ENCODE results near the gene ZMIZ1.

The ZMIZ1 gene

DNA sequence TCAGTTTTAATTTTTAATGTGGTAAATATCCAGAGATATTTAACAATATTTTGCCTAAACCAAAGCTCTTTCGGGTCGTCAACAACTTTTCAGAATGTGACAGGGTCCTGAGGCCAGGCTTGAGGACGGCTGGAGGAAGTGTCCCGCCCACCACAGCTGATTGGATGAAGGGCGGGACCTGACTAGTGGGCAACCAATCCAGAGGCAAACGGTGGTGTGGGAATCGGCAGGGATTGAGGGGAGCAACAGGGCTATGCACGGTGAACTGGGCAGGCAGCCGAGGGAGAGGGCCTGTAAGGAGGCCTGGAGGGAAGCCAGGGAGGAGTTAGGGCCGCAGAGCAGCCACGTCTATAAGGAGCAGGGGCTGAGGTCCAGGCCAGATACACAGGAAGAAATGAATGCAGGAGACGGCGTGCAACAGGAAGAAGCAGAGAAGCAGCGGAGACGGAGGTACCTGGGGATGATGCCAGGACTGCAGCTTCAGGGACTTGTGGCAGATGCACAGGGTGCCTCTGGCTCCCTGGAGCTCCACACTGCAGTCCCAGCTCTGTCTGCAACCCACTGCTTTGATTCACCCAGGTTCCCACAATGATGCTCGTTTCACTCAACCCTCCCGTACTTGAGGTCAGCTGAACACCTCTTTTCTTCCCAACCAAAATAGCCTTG lies 46.1 kb upstream of the ZMIZ1 start:
- no peaks in the 10 kb centered on the region; the same call in 1 of the 2 replicates for H3K9me3 ChIP-seq (ENCODE audit: insufficient read depth, low read length)
- no peak overlapping the region for H3K9ac ChIP-seq (ENCODE audit: insufficient read length, low read depth)
- peak; percentile 11 for DNase-seq (ENCODE audit: low read depth, low spot score)
- no peaks in the 10 kb centered on the region for H3K27me3 ChIP-seq (ENCODE audit: insufficient read depth, insufficient read length)
- H3K36me3 ChIP-seq (ENCODE audit: insufficient read depth, insufficient read length, low read length): no peaks in the 10 kb centered on the region
- peaks cover 13% of the 10 kb centered on the region for H3K4me1 ChIP-seq (ENCODE audit: insufficient read depth, insufficient read length)
- no peak overlapping the region for H3K4me3 ChIP-seq (ENCODE audit: insufficient read length, low read depth)
- TF ChIP-seq YY1 (IDR thresholded peaks at IDR 0.05; ENCODE audit: insufficient read depth, insufficient read length): no peak
- no peak for TF ChIP-seq SUZ12 (IDR thresholded peaks at IDR 0.05; ENCODE audit: extremely low read depth, insufficient read depth, insufficient read length)
- TF ChIP-seq ZNF274 (IDR thresholded peaks at IDR 0.05; ENCODE audit: low read depth, low read length): no peak

DNA sequence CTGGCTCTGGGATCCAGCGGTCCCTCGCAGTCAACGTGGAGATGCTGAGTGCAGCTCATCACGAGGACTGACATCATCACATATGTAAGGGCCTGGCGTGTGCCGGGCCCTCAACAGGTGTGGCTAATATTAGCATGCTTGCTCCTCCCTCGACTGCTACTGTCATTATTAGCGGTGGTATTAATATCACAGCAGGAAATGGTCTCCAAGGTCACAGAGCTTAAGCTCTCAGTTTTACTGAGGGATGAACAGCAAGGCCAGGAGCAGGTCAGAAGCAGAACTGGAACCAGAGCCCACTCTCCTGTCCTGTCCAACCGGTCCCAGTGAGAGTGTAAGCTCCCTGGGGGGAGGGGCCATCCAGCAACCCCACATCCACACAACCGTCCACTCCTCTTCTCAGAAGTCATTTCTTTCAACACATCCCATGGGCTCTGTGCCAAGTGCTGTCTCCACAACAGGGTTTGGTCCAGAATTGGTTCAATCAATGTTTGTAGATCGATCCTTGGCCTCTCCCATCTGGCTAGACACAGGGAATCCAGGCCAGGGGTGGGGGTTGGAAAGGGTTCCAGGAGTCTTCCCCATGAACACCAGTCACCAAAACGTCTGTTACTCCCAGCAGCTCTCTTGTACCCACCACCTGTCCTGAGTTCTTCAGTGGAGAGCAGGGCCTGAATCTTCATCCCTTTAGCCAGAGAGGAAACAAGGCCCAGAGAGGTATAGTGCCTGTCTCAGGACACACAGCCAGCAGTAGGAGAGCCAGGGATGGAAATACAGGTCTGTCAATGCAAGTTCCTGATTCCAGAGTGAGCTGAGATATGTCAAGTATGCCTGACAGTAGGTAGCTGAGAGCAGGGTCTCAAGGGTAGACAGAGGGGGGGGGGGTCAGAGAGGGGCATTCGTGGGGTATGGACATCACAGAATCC lies 45.3 kb upstream of the ZMIZ1 start:
- Histone ChIP-seq H3K4me3 (ENCODE audit: insufficient read length, low read depth) (no peak overlapping the region), H3K27me3 (ENCODE audit: insufficient read depth, insufficient read length) (no peaks in the 10 kb centered on the region), H3K9ac (ENCODE audit: insufficient read length, low read depth) (no peak overlapping the region), H3K9me3 (ENCODE audit: insufficient read depth, low read length) (no peaks in the 10 kb centered on the region; the same call in 1 of the 2 replicates), H3K4me1 (ENCODE audit: insufficient read depth, insufficient read length) (peaks cover 13% of the 10 kb centered on the region), H3K36me3 (ENCODE audit: insufficient read depth, insufficient read length, low read length) (no peaks in the 10 kb centered on the region)
- no peak for DNase-seq (ENCODE audit: low read depth, low spot score)
- TF ChIP-seq ZNF274 (IDR thresholded peaks at IDR 0.05; ENCODE audit: low read depth, low read length) (no peak), SUZ12 (IDR thresholded peaks at IDR 0.05; ENCODE audit: extremely low read depth, insufficient read depth, insufficient read length) (no peak), YY1 (IDR thresholded peaks at IDR 0.05; ENCODE audit: insufficient read depth, insufficient read length) (no peak)

DNA sequence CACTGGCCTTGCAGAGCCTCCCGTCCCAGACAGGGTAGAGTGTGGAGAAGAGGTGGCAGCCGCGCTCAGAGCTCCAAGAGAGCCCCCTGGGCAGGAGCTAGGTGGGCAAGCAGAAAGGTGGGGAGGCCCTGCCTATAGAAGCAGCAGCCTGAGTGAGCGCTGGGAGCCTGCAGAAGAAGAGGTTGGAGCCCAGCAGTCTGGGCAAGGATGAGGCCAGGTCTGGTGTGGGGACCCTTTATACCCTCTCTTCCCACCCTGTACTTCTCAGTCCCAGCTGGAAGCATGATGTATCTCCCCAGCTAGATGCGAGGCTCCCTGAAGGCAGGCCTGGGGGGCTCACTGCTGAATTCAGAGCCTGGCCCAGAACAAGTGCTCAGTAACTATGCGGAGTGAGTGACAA lies 44.5 kb upstream of the ZMIZ1 start:
- no peak overlapping the region for H3K4me3 ChIP-seq (ENCODE audit: insufficient read length, low read depth)
- no peaks in the 10 kb centered on the region for H3K36me3 ChIP-seq (ENCODE audit: insufficient read depth, insufficient read length, low read length)
- no peaks in the 10 kb centered on the region for H3K27me3 ChIP-seq (ENCODE audit: insufficient read depth, insufficient read length)
- TF ChIP-seq YY1 (IDR thresholded peaks at IDR 0.05; ENCODE audit: insufficient read depth, insufficient read length) (no peak), ZNF274 (IDR thresholded peaks at IDR 0.05; ENCODE audit: low read depth, low read length) (no peak), SUZ12 (IDR thresholded peaks at IDR 0.05; ENCODE audit: extremely low read depth, insufficient read depth, insufficient read length) (no peak)
- peaks cover 13% of the 10 kb centered on the region for H3K4me1 ChIP-seq (ENCODE audit: insufficient read depth, insufficient read length)
- no peaks in the 10 kb centered on the region; the same call in 1 of the 2 replicates for H3K9me3 ChIP-seq (ENCODE audit: insufficient read depth, low read length)
- H3K9ac ChIP-seq (ENCODE audit: insufficient read length, low read depth): no peak overlapping the region
- DNase-seq (ENCODE audit: low read depth, low spot score): no peak

DNA sequence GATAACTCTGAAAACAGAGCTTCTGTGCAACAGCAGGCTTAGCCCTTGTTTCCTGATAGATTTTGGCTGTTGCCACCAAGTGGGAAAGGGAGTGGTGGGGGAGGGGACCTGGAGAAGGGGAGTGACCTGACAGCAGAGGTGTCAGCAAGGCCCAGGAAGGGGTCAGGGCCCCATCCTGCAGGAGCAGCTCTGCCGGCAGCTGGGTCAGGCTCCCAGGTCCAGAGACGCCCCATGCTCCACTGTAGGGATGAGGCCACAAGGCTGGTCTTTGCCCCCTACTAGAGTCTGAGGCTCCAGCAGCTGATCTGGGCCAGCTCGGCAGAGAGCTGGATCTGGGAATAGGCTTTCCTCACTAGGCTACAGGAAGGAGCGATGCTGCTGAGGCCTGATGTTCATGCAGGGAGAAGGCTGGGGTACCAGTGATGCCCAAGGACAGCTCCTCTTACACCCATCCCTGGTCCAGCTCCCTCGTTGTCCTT lies 44.0 kb upstream of the ZMIZ1 start:
- Histone ChIP-seq H3K9ac (ENCODE audit: insufficient read length, low read depth) (peak overlapping the region; percentile 10), H3K9me3 (ENCODE audit: insufficient read depth, low read length) (no peaks in the 10 kb centered on the region; the same call in 1 of the 2 replicates), H3K36me3 (ENCODE audit: insufficient read depth, insufficient read length, low read length) (no peaks in the 10 kb centered on the region), H3K4me3 (ENCODE audit: insufficient read length, low read depth) (no peak overlapping the region), H3K27me3 (ENCODE audit: insufficient read depth, insufficient read length) (peaks cover 3% of the 10 kb centered on the region), H3K4me1 (ENCODE audit: insufficient read depth, insufficient read length) (peaks cover 13% of the 10 kb centered on the region)
- TF ChIP-seq ZNF274 (IDR thresholded peaks at IDR 0.05; ENCODE audit: low read depth, low read length) (no peak), SUZ12 (IDR thresholded peaks at IDR 0.05; ENCODE audit: extremely low read depth, insufficient read depth, insufficient read length) (no peak), YY1 (IDR thresholded peaks at IDR 0.05; ENCODE audit: insufficient read depth, insufficient read length) (no peak)
- DNase-seq (ENCODE audit: low read depth, low spot score): no peak

DNA sequence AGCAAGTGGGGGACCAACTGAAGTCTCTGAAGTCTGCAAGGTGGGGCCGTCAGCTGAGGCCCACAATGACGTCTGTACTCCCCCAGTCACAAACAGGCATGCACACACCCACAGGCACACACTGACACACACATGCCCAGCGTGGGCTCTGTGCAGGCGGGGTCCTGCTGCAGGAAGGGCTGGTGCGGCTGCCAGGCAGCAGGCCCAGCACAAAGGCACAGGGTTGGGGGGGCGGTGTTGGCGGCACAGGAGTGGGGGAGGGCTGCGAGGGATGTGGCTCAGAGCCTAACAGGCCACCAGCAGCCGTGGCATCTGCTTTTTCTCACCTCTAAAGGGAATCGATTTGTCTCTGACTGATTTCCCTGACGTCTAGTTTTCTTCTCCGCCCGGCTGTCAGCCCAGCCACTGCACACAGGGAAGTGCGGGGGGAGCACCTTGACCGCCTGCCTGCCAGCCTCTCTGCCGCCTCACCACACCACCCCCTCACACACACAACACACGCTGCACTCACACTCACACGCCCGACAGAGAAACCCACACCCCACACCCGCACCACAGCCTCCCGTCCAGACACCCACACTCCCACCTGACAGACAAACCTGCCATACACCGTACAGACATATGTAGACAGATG lies 43.5 kb upstream of the ZMIZ1 start:
- Histone ChIP-seq H3K9ac (ENCODE audit: insufficient read length, low read depth) (no peak overlapping the region), H3K4me1 (ENCODE audit: insufficient read depth, insufficient read length) (peaks cover 13% of the 10 kb centered on the region)
- no peak for DNase-seq (ENCODE audit: low read depth, low spot score)

DNA sequence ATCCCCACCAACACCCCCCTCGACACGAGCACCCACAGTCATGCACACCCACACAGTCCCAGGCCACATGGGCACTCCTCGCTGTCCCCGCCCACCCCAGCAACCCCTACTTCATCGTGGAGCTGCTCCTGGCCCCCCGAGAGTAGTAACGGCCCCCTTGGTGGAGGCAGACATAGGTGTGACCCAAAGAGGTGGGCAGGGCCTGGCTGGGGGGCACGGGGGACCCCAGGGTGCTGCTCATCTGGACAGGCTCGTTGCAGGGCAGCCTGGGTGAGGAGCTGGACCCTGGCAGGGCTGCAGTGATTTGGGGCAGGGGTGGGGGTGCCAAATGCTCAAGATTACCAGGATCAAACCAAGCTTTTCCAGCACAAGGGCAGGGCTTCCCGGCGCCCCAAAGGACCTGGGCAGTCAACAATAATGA lies 42.4 kb upstream of the ZMIZ1 start:
- Histone ChIP-seq H3K27me3 (ENCODE audit: insufficient read depth, insufficient read length) (peaks cover 12% of the 10 kb centered on the region), H3K9ac (ENCODE audit: insufficient read length, low read depth) (no peak overlapping the region), H3K4me1 (ENCODE audit: insufficient read depth, insufficient read length) (peaks cover 13% of the 10 kb centered on the region), H3K4me3 (ENCODE audit: insufficient read length, low read depth) (no peak overlapping the region), H3K36me3 (ENCODE audit: insufficient read depth, insufficient read length, low read length) (no peaks in the 10 kb centered on the region), H3K9me3 (ENCODE audit: insufficient read depth, low read length) (no peaks in the 10 kb centered on the region; the same call in 1 of the 2 replicates)
- TF ChIP-seq YY1 (IDR thresholded peaks at IDR 0.05; ENCODE audit: insufficient read depth, insufficient read length) (no peak), SUZ12 (IDR thresholded peaks at IDR 0.05; ENCODE audit: extremely low read depth, insufficient read depth, insufficient read length) (no peak), ZNF274 (IDR thresholded peaks at IDR 0.05; ENCODE audit: low read depth, low read length) (no peak)
- no peak for DNase-seq (ENCODE audit: low read depth, low spot score)

More for the DNA sequence above, 43.5 kb upstream of the ZMIZ1 start:
- TF ChIP-seq ZNF274 (IDR thresholded peaks at IDR 0.05; ENCODE audit: low read depth, low read length): no peak
- H3K36me3 ChIP-seq (ENCODE audit: insufficient read depth, insufficient read length, low read length): no peaks in the 10 kb centered on the region
- peaks cover 8% of the 10 kb centered on the region for H3K27me3 ChIP-seq (ENCODE audit: insufficient read depth, insufficient read length)
- no peaks in the 10 kb centered on the region; the same call in 1 of the 2 replicates for H3K9me3 ChIP-seq (ENCODE audit: insufficient read depth, low read length)
- no peak overlapping the region for H3K4me3 ChIP-seq (ENCODE audit: insufficient read length, low read depth)

All from NT2/D1 (cell line).